Measurements from ENCODE around the gene ARL8B. TPM values are rescaled to one million over a fixed set of nuclear protein-coding genes. Genes with fewer than 3 reads are reported as not detected.

The ARL8B gene
- total RNA-seq, 1 experiment from 2014 or later, result 43.8 TPM

DNA sequence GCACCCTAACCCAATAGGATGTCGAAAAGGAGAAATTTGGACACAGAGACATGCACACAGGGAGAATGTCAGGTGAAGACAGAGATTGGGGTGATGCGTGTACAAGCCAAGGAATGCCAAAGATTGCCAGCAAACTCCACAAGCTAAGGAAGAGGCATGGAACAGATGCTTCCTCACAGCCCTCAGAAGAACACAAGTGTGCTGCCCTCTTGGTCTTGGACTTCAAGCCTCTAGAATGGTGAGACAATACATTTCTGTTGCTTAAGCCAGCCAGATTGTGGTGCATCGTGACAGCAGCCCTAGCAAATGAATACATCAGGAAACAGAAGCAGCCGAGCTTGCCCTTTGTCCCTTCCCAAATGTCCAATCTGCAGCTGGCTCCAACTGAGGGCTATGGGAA lies 23.7 kb upstream of the ARL8B start:
- no peaks in the 10 kb centered on the region for H3K79me2 ChIP-seq (ENCODE audit: low read length)
- ChIA-PET POLR2A (ENCODE audit: unreplicated experiment) (no interaction called here), CTCF (no interaction called here)
- H3K9me3 ChIP-seq (ENCODE audit: low read length), result no peaks in the 10 kb centered on the region
- no peaks in the 10 kb centered on the region for H3K9me2 ChIP-seq (replicated peaks; ENCODE audit: low read length)
- no peak for ATAC-seq
- no TSS peak for BruUV-seq (replicated peaks)
- H4K20me1 ChIP-seq (ENCODE audit: low read length), result no peaks in the 10 kb centered on the region
- no peak overlapping the region for H3K4me3 ChIP-seq (ENCODE audit: low read length)
- H3K27me3 ChIP-seq (ENCODE audit: low read length), result no peaks in the 10 kb centered on the region
- H3K27ac ChIP-seq (ENCODE audit: low read length), result no peak overlapping the region
- no peaks in the 10 kb centered on the region for H3K36me3 ChIP-seq (ENCODE audit: low read depth, low read length)
- intact Hi-C loops (cut with micrococcal nuclease), result no loop called here
- H3K4me1 ChIP-seq (ENCODE audit: insufficient read depth, low read length), result no peaks in the 10 kb centered on the region
- no peak overlapping the region for H2AFZ ChIP-seq (ENCODE audit: low read length)
- TF ChIP-seq, protein P1, sequence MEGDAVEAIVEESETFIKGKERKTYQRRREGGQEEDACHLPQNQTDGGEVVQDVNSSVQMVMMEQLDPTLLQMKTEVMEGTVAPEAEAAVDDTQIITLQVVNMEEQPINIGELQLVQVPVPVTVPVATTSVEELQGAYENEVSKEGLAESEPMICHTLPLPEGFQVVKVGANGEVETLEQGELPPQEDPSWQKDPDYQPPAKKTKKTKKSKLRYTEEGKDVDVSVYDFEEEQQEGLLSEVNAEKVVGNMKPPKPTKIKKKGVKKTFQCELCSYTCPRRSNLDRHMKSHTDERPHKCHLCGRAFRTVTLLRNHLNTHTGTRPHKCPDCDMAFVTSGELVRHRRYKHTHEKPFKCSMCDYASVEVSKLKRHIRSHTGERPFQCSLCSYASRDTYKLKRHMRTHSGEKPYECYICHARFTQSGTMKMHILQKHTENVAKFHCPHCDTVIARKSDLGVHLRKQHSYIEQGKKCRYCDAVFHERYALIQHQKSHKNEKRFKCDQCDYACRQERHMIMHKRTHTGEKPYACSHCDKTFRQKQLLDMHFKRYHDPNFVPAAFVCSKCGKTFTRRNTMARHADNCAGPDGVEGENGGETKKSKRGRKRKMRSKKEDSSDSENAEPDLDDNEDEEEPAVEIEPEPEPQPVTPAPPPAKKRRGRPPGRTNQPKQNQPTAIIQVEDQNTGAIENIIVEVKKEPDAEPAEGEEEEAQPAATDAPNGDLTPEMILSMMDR (conservative IDR thresholded peaks at IDR 0.05; ENCODE audit: low read depth, low read length), result no peak
- TF ChIP-seq EZH2 (IDR thresholded peaks at IDR 0.05; ENCODE audit: low read length, unreplicated experiment) (no peak), EZH2phosphoT487 (IDR thresholded peaks at IDR 0.05; ENCODE audit: borderline replicate concordance, low read length) (no peak)
- no peaks in the 10 kb centered on the region for H3F3A ChIP-seq (ENCODE audit: low read length, unreplicated experiment)
- H3K9ac ChIP-seq (ENCODE audit: low read length), result no peak overlapping the region
- no peak overlapping the region for H3K4me2 ChIP-seq (ENCODE audit: low read length)
- no peak for DNase-seq

DNA sequence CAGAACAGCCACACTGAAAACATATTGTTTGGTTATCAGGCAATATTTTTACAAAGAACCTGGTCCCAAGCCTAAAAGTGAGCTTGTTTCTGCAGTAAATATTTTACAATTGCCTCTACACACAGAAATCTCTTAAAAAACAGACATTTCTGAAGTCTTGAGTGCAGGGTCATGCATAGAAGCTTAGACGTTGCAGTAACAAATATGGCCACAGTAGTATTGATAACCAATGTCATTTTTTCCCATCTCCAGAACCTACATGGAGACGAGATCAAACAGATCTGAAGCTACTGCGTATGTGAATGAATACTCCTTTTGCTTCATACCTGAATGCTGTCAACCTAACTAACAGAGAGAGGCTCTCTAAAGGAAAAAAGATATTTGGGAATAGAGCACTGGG lies 19.6 kb upstream of the ARL8B start:
- no TSS peak for BruUV-seq (replicated peaks)
- H3K79me2 ChIP-seq (ENCODE audit: low read length), result no peaks in the 10 kb centered on the region
- no peaks in the 10 kb centered on the region for H3K27me3 ChIP-seq (ENCODE audit: low read length)
- H3K4me3 ChIP-seq (ENCODE audit: low read length), result no peak overlapping the region
- DNase-seq, result no peak
- H3K27ac ChIP-seq (ENCODE audit: low read length), result no peak overlapping the region
- H3K9me3 ChIP-seq (ENCODE audit: low read length), result no peaks in the 10 kb centered on the region
- H4K20me1 ChIP-seq (ENCODE audit: low read length), result no peaks in the 10 kb centered on the region
- H3F3A ChIP-seq (ENCODE audit: low read length, unreplicated experiment), result no peaks in the 10 kb centered on the region
- intact Hi-C loops (cut with micrococcal nuclease), result no loop called here
- ATAC-seq, result no peak
- no peaks in the 10 kb centered on the region for H3K4me1 ChIP-seq (ENCODE audit: insufficient read depth, low read length)
- CTCF ChIA-PET, result no interaction called here
- POLR2A ChIA-PET (ENCODE audit: unreplicated experiment), result no interaction called here
- H3K9me2 ChIP-seq (replicated peaks; ENCODE audit: low read length), result no peaks in the 10 kb centered on the region
- H3K4me2 ChIP-seq (ENCODE audit: low read length), result no peak overlapping the region
- H2AFZ ChIP-seq (ENCODE audit: low read length), result no peak overlapping the region
- TF ChIP-seq, protein P1 (conservative IDR thresholded peaks at IDR 0.05; ENCODE audit: low read depth, low read length), result no peak
- TF ChIP-seq EZH2phosphoT487 (IDR thresholded peaks at IDR 0.05; ENCODE audit: borderline replicate concordance, low read length) (no peak), EZH2 (IDR thresholded peaks at IDR 0.05; ENCODE audit: low read length, unreplicated experiment) (no peak)
- H3K36me3 ChIP-seq (ENCODE audit: low read depth, low read length), result no peaks in the 10 kb centered on the region
- no peak overlapping the region for H3K9ac ChIP-seq (ENCODE audit: low read length)

DNA sequence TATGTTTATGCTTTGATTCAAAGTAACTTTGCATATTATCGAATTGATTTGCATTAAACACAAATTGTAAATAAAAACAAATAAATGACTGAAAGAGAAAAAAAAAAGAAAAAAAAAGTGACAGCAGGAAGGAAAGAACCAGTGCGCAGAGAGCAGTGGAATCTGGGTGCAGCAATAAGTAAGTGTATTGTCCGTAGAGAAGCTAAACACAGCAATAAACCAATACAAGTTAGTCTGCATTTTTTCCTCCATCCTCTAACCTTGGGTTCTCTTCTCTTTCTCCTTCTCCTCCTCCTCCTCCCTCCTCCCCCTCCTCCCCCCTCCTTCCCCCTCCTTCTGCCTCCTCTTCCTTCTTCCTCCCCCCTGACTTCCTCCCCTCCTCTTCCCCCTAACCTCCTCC lies 18.3 kb upstream of the ARL8B start:
- no peak overlapping the region for H3K27ac ChIP-seq (ENCODE audit: low read length)
- no peak overlapping the region for H3K4me2 ChIP-seq (ENCODE audit: low read length)
- H3K4me1 ChIP-seq (ENCODE audit: insufficient read depth, low read length), result no peaks in the 10 kb centered on the region
- DNase-seq (no peak), ATAC-seq (no peak)
- H3K9me2 ChIP-seq (replicated peaks; ENCODE audit: low read length), result no peaks in the 10 kb centered on the region
- TF ChIP-seq EZH2 (IDR thresholded peaks at IDR 0.05; ENCODE audit: low read length, unreplicated experiment), result no peak
- TF ChIP-seq EZH2phosphoT487 (IDR thresholded peaks at IDR 0.05; ENCODE audit: borderline replicate concordance, low read length), result no peak
- TF ChIP-seq, protein P1 (conservative IDR thresholded peaks at IDR 0.05; ENCODE audit: low read depth, low read length), result no peak
- POLR2A ChIA-PET (ENCODE audit: unreplicated experiment), result no interaction called here
- no peaks in the 10 kb centered on the region for H3K27me3 ChIP-seq (ENCODE audit: low read length)
- no peak overlapping the region for H3K9ac ChIP-seq (ENCODE audit: low read length)
- no peaks in the 10 kb centered on the region for H3K36me3 ChIP-seq (ENCODE audit: low read depth, low read length)
- no peak overlapping the region for H3K4me3 ChIP-seq (ENCODE audit: low read length)
- no peaks in the 10 kb centered on the region for H3K9me3 ChIP-seq (ENCODE audit: low read length)
- H2AFZ ChIP-seq (ENCODE audit: low read length), result no peak overlapping the region
- H3F3A ChIP-seq (ENCODE audit: low read length, unreplicated experiment), result no peaks in the 10 kb centered on the region
- H3K79me2 ChIP-seq (ENCODE audit: low read length), result no peaks in the 10 kb centered on the region
- H4K20me1 ChIP-seq (ENCODE audit: low read length), result no peaks in the 10 kb centered on the region
- CTCF ChIA-PET, result no interaction called here
- BruUV-seq (replicated peaks), result no TSS peak
- intact Hi-C loops (cut with micrococcal nuclease), result no loop called here

Measured in PC-3 (cell line).